Stimulated activated CD4-positive, alpha-beta T cell treated with anti-CD3 and anti-CD28 coated beads, TNF-alpha, amount 100 ng/mL, for 1 hour (primary cell): ENCODE data around the gene CACNA1F.
A peak's percentile ranks its signal among the peaks of the same experiment; 100 is the strongest.

Experiments used
- DNase-seq, 3 donors: peaks; one replicate each; pipeline ENCODE4 v3.0.0-alpha.2; 2020; ENCODE audit warnings: low read depth in 3 of 3, low spot score in 1 of 3

Gene CACNA1F

GRCh38 chrX:49230500-49231232 lies 2.5 kb downstream of the CACNA1F start:
- DNase-seq: peak in 2 of 3 donors; percentile 9 to 37

DNA sequence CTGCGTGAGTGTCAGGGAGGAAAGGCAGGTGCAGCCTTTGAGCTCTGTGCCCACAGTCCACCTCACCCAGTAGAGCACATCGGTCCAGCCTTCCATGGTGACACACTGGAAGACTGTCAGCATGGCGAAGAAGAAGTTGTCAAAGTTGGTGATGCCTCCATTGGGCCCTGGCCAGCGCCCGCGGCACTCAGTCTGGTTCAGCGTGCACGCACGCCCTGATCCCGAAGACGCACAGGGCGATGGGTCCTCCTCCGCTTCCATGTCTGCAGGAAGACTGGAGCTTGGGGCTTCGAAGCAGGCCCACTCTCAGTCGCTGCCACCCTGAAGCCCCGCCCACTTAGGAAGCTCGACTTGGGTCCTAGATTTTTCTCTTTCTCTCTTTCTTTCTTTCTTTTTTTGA lies 5.0 kb downstream of the CACNA1F start:
- no peak for DNase-seq

GRCh38 chrX:49227726-49228125 lies 5.4 kb downstream of the CACNA1F start:
- no peak for DNase-seq

- no peak for DNase-seq
Observed at GRCh38 chrX:49226946-49227345, 6.2 kb downstream of the CACNA1F start.

GRCh38 chrX:49225858-49226257 lies 7.3 kb downstream of the CACNA1F start:
- DNase-seq: no peak

- DNase-seq: no peak
Observed at GRCh38 chrX:49221868-49222267, 11.3 kb downstream of the CACNA1F start.

DNA sequence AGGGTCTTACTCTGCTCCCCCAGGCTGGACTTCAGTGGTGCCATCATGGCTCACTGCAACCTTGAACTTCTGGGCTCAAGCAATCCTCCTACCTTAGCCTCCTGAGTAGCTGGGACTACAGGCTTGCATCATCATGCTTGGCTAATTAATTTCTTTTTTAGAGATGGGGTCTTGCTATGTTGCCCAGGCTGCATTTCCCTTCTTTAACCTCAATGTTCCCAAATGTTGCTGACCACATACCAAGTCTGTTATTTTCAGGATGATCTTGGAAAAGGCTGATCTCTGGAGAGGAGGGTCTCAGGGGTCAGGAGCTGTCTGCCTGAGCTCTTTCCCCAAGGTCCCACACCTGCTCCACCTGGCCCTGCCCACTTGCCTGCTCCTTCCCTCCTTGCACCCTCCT lies 13.0 kb downstream of the CACNA1F start:
- no peak for DNase-seq

- DNase-seq: no peak
Observed at GRCh38 chrX:49214996-49215526, 18.1 kb downstream of the CACNA1F start.

DNA sequence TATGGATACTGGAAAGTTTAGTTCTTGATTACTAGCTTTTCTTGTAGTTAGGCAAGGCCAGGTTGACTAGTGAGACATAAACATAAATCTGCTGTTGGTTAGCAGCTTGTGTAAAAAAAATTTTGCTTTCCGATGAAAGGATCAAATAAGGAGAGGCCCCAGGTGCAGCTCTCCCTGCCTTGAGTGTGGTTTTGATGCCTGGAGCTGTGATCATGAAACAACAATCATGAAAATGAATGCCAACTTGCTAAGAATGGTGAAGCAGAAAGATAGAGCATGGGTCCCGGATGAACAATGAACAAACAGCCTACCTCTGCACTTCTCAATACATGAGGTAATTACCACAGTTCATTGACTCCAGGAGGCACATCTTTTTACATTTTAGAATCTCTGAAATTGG lies 18.7 kb downstream of the CACNA1F start:
- DNase-seq: no peak

DNA sequence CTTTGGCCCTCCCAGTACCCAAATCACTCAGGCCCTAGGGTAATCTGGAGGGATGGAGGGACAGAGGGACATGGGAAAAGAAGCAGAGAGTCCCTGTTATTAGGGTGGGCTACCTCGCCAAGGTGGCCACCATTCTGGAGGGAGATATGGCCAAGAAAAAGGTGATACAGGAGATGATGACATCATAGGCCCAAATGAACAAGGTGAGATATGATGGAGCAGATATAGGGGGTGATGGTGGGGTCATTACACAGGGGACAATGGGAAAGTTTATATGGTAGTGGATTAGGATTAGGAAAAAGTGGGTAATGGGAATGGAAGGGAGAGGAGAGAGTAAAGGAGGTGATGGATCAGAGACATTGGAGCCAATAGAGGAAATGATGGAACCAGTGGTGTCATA lies 20.3 kb downstream of the CACNA1F start:
- no peak for DNase-seq

DNA sequence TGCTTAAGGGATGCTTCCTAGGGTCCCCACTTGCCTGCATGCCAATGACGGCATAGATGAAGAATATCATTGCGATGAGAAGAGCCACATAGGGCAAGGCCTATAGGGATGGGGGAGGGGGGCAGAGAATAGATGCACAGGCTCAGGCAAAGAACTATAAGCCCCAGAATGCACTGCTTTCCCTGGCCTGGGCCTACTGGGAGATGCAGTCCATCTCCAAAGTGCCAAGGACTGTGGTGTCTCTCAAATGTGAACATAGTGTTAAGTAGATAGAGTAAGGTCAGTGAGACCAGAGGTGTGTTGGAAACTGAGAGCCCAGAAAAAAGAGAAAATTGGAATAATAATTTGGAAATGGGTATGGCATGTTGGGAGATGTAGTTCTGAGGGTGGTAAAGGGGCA lies 20.9 kb downstream of the CACNA1F start:
- no peak for DNase-seq

DNA sequence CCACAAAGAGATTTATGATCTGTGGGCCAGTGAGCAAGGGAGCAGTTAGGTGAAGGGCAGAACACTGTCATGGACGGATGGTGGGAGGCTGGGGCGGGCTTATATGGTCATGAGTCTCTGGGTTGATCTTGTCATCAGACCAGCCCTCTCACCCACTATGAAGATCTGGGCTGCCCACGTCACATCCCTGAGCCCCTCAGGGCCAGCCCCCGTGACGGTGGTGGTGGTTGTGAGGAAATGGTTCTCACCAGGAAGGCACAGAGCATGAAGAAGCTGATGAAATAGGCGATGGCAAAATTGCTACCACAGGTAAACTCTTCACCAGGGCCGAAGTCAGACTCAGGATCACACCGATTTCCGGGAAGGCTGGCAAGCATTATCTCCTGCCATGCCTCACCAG lies 22.1 kb downstream of the CACNA1F start:
- no peak for DNase-seq

GRCh38 chrX:49210406-49210805 lies 22.7 kb downstream of the CACNA1F start:
- DNase-seq: no peak

DNA sequence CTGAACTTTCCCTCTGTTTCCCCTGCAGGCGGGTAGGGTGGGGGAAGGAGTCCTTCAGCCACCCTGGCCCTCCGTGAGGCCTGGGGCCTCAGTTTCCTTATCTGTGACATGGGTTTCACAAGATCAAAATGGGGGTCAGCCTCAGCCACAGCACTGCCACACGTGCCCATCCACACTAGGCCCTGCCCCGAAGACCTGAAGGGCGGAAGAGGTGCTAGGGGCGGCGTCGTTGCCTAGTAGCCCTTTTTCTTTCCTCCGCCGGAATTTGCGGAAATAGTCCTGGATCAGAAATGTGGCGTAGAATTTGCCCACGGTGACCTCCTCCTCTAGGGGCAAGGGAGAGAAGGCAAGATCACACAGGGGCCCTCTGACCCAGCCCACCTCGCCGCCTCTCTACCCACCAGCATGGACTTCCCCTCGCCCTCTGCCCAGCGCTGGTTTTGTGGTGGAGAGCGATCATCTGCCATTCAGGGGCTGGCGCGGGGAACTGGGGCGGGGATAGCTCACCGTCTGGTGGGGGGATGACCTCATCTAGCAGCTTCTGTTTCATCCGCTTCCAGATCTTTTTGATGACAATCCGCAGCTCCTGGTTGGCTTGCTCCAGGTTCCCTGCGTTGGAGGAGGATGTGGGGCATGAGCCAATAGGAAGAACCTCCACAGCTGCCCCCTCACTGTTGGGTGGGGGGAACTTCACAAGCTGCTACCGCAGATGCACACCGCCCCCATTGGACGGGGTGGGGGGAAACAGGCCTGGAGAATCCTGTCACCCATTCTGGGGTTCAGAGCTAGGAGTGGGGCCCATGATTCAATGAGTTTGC lies 23.5 kb downstream of the CACNA1F start:
- no peak for DNase-seq

- no peak for DNase-seq
Observed at GRCh38 chrX:49208399-49208798, 24.7 kb downstream of the CACNA1F start.

DNA sequence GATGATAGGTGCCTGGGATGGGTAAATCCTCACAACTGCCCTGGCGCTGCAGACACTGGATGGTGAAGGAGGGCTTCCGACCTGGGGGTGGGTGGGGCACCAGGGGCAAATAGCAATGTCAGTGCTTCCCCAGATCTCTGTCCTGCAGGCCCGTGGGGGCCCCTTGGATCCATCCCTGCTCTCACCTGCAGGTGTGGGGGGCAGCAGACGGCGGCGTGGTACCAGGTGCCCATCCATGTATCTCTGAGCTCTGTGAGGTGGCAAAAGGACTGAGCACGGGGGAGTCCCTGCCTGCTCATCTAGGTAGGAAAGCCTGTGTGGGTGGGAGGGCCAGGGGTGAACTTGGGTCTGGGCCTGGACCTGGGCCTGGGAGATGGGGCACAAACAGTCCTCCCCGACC lies 26.6 kb downstream of the CACNA1F start:
- DNase-seq: no peak

DNA sequence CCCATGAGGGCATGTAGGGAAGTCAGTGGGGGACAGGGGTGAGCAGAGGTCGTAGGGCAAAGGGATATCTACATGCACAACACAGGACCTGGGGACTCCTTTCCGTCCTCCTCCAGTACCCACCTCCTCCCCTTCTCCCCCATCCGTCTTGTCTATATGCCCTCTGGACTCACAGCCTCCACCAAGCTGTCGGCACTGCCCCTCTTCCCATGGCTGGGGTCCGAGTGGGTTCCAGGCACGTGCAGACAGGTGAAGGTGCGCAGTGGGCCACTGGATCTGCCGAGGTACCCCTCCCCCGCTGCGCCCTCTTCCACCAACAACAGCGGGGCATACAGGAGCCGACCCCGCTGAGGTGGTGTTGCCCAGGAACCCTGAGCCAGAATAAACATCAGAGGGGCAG lies 27.7 kb downstream of the CACNA1F start:
- no peak for DNase-seq

DNA sequence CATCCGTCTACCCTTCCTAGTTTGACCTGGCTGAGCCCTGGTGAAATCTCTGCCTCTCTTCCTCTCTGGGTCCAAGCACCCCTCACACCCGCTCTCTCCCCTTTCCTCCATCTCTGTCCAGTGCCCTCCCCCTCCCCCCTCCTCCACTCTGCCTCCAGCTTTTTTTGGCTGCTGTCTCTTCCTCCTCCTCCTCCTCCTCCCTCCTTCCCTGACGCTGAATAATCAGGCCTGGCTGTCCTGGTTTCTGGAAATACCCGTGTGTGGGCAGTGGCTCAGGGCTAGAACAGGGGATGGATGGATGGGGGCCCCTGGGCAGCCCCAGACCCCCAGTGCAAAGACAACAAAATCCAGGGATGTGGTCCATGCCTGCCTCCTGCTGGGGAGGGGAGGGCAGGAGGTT lies 28.4 kb downstream of the CACNA1F start:
- no peak for DNase-seq

DNA sequence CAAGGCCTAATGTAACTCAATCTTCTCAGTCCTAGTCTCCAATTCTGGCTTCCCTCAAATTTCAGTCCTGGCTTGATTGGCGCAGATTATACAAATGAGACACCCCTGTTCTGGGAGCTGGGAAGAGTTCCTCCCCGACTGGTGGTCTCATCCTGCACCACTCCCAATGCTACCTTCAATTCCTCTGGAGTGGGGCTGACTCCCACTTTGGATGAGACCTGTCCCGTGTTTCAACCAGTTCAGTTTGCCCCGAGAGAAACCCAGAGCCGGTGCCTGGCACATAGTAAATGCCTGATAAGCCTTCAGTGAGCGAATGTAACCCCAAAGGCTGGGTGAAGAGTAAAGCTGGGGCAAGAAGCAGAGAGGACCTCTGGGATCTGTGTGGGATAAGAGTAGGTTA lies 29.1 kb downstream of the CACNA1F start:
- DNase-seq: no peak

DNA sequence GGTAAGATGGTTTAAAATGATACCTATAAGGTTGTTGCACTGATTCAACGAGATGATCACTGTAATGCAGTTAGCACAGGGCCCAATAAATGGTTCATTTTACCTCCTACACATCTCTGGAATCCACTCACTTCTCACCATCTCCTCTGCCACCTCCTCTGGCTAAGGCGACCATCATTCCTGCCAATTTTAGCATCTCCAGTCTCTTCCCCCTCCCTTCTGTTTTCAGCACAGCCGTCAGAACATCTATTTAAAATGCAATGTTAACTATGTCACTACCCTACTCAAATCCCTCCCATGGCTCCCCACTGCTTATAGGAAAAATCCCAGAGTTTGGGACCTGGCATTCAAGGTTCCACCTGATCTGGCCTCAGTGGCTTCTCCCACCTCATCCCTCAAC lies 29.6 kb downstream of the CACNA1F start:
- no peak for DNase-seq

DNA sequence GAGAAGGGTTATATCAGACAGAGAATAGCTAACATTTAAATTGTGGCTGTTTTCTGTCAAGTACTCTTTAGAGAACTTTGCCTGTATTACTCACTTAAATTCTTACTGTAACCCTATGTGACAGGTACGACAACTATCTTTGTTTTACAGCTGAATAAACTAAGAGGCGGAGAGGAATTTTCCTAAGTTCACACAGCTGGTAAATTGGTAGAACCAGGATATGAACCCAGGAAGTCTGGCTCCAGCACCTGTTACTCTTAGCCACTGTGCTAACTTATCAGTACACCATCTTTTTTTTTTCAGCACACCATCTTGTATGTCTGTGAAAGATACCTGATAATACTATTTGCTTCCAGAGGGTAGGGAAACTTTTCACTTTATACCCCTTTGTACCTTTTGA lies 31.1 kb downstream of the CACNA1F start:
- DNase-seq: no peak
